ENCODE results near the gene ATXN1. TPM values are rescaled to one million over a fixed set of nuclear protein-coding genes. Genes with fewer than 3 reads are reported as not detected.

The ATXN1 gene
- total RNA-seq, 1 donor from 2014 or later, result 15.5 TPM

GRCh38 chr6:16352821-16353438 is 408.3 kb downstream of the ATXN1 start:
- DNase-seq, result no peak
- Mint-ChIP-seq H3K4me3 (ENCODE audit: unreplicated experiment) (no peak overlapping the region), H3K9me3 (ENCODE audit: unreplicated experiment) (no peaks in the 10 kb centered on the region), H3K27ac (ENCODE audit: unreplicated experiment) (no peak overlapping the region), H3K27me3 (ENCODE audit: unreplicated experiment) (peaks cover 2% of the 10 kb centered on the region), H3K36me3 (ENCODE audit: unreplicated experiment) (no peaks in the 10 kb centered on the region), H3K4me1 (ENCODE audit: low read depth, unreplicated experiment) (peaks cover 12% of the 10 kb centered on the region)
- TF ChIP-seq CTCF (IDR thresholded peaks at IDR 0.05; ENCODE audit: partially characterized antibody, unreplicated experiment), result no peak

- no peaks in the 10 kb centered on the region for H3K9me3 Mint-ChIP-seq (ENCODE audit: unreplicated experiment)
- peak overlapping the region; percentile 59 for H3K27ac Mint-ChIP-seq (ENCODE audit: unreplicated experiment)
- no peak for DNase-seq
- H3K4me1 Mint-ChIP-seq (ENCODE audit: low read depth, unreplicated experiment), result peaks cover 12% of the 10 kb centered on the region
- no peaks in the 10 kb centered on the region for H3K36me3 Mint-ChIP-seq (ENCODE audit: unreplicated experiment)
- no peak overlapping the region for H3K4me3 Mint-ChIP-seq (ENCODE audit: unreplicated experiment)
- no peak for TF ChIP-seq CTCF (IDR thresholded peaks at IDR 0.05; ENCODE audit: partially characterized antibody, unreplicated experiment)
- peaks cover 2% of the 10 kb centered on the region for H3K27me3 Mint-ChIP-seq (ENCODE audit: unreplicated experiment)
Measured at GRCh38 chr6:16352258-16352635, 409.0 kb downstream of the ATXN1 start.

GRCh38 chr6:16349544-16349943 is 411.7 kb downstream of the ATXN1 start:
- no peaks in the 10 kb centered on the region for H3K9me3 Mint-ChIP-seq (ENCODE audit: unreplicated experiment)
- H3K4me3 Mint-ChIP-seq (ENCODE audit: unreplicated experiment), result no peak overlapping the region
- peaks cover 14% of the 10 kb centered on the region for H3K4me1 Mint-ChIP-seq (ENCODE audit: low read depth, unreplicated experiment)
- peaks cover 6% of the 10 kb centered on the region for H3K27me3 Mint-ChIP-seq (ENCODE audit: unreplicated experiment)
- peaks cover 4% of the 10 kb centered on the region for H3K36me3 Mint-ChIP-seq (ENCODE audit: unreplicated experiment)
- H3K27ac Mint-ChIP-seq (ENCODE audit: unreplicated experiment), result no peak overlapping the region
- no peak for DNase-seq
- no peak for TF ChIP-seq CTCF (IDR thresholded peaks at IDR 0.05; ENCODE audit: partially characterized antibody, unreplicated experiment)

- Mint-ChIP-seq H3K27me3 (ENCODE audit: unreplicated experiment) (peaks cover 7% of the 10 kb centered on the region), H3K9me3 (ENCODE audit: unreplicated experiment) (no peaks in the 10 kb centered on the region), H3K36me3 (ENCODE audit: unreplicated experiment) (peaks cover 4% of the 10 kb centered on the region), H3K27ac (ENCODE audit: unreplicated experiment) (no peak overlapping the region), H3K4me3 (ENCODE audit: unreplicated experiment) (no peak overlapping the region), H3K4me1 (ENCODE audit: low read depth, unreplicated experiment) (peaks cover 9% of the 10 kb centered on the region)
- TF ChIP-seq CTCF (IDR thresholded peaks at IDR 0.05; ENCODE audit: partially characterized antibody, unreplicated experiment), result no peak
- DNase-seq, result no peak
Measured at GRCh38 chr6:16346831-16347230, 414.4 kb downstream of the ATXN1 start.

GRCh38 chr6:16345449-16346330 is 415.6 kb downstream of the ATXN1 start:
- no peaks in the 10 kb centered on the region for H3K9me3 Mint-ChIP-seq (ENCODE audit: unreplicated experiment)
- peaks cover 7% of the 10 kb centered on the region for H3K27me3 Mint-ChIP-seq (ENCODE audit: unreplicated experiment)
- H3K4me3 Mint-ChIP-seq (ENCODE audit: unreplicated experiment), result no peak overlapping the region
- H3K27ac Mint-ChIP-seq (ENCODE audit: unreplicated experiment), result peak overlapping the region; percentile 64
- peaks cover 4% of the 10 kb centered on the region for H3K36me3 Mint-ChIP-seq (ENCODE audit: unreplicated experiment)
- no peak for TF ChIP-seq CTCF (IDR thresholded peaks at IDR 0.05; ENCODE audit: partially characterized antibody, unreplicated experiment)
- no peak for DNase-seq
- H3K4me1 Mint-ChIP-seq (ENCODE audit: low read depth, unreplicated experiment), result peaks cover 6% of the 10 kb centered on the region
